Tibial nerve (tissue), 3 donors: Measurements from ENCODE around the gene NRXN3.

ENCODE experiments used
- POLR2A ChIP-seq, 2 donors: fragments of 450-650 bp; IDR thresholded peaks; one replicate each; pipeline ENCODE4 v1.6.1; 2017; ENCODE audit warnings: antibody characterized with exemption in 2 of 2, mild to moderate bottlenecking in 2 of 2, moderate library complexity in 2 of 2
- TF ChIP-seq, protein P1 (sequence below), 5 experiments: fragments of 200-600 bp in 3 of 5; fragments of 450-650 bp in 2 of 5; sonication (generic) in 3 of 5; IDR thresholded peaks; one replicate each; pipeline ENCODE4 v1.5.1; 2016 to 2019; ENCODE audit warnings: antibody characterized with exemption in 5 of 5, mild to moderate bottlenecking in 3 of 5, moderate library complexity in 2 of 5

GRCh38 chr14:78314484-78314883 lies 144.3 kb downstream of the NRXN3 start:
- TF ChIP-seq, protein P1, sequence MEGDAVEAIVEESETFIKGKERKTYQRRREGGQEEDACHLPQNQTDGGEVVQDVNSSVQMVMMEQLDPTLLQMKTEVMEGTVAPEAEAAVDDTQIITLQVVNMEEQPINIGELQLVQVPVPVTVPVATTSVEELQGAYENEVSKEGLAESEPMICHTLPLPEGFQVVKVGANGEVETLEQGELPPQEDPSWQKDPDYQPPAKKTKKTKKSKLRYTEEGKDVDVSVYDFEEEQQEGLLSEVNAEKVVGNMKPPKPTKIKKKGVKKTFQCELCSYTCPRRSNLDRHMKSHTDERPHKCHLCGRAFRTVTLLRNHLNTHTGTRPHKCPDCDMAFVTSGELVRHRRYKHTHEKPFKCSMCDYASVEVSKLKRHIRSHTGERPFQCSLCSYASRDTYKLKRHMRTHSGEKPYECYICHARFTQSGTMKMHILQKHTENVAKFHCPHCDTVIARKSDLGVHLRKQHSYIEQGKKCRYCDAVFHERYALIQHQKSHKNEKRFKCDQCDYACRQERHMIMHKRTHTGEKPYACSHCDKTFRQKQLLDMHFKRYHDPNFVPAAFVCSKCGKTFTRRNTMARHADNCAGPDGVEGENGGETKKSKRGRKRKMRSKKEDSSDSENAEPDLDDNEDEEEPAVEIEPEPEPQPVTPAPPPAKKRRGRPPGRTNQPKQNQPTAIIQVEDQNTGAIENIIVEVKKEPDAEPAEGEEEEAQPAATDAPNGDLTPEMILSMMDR (IDR thresholded peaks at IDR 0.05) = no peak
- no peak for TF ChIP-seq POLR2A (IDR thresholded peaks at IDR 0.05)
